ENCODE results near the gene CERK.

Gene CERK

DNA sequence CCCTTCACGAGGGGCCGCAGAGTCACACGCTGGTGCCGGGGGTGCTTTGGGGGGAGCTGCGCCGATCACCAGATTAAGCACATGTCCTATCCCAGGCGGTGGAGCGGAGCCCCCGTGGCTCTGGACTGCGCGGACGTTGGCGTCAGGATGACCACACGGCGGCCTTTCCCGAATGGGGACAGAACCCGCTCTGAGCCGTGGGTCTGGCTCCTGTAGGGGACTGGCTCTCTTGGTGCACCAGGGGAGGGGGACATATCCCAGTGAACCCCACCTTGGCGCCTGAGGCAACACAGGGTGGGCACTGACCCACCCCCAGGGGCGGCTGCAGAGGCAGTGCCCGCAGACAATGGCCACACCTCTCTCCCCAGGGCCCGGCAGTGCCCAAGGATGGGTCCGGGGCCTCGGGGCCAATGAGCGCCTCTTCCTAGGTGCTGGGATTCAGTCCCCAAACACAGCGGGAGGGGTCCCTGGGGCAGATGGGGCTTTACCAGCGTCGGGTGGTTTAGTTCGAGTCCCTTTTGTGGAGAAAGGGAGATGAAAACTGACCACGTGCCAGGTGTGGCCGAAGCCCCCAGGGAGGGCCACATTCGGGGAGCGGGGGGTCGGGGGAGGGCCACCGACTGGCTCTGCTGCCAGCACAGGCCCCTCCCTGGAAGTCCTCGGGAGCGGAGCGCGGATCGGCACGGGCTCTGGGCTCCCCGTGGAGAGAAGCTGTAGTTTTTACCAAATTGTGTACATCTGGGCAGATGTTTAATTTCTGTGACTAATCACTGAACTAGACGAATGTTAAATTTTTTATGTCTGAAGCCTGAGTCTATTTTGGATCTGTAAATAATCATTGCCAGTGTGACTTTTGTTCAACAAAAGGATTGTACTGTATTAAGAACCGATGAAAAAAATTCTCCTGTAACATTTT lies 59.0 kb downstream of the CERK start:
- Histone ChIP-seq H3K4me1 (ENCODE audit: control insufficient read depth, insufficient read depth, low read length) (no peaks in the 10 kb centered on the region), H3K4me2 (ENCODE audit: low read length) (no peak overlapping the region), H3K9me3 (replicated peaks; ENCODE audit: low read length) (no peaks in the 10 kb centered on the region), H3K36me3 (ENCODE audit: insufficient read depth, low read length) (no peaks in the 10 kb centered on the region), H3K27me3 (ENCODE audit: control insufficient read depth, insufficient read depth, low read length) (no peaks in the 10 kb centered on the region), H3K4me3 (ENCODE audit: low read length) (no peak overlapping the region), H3K9ac (ENCODE audit: low read depth, low read length) (no peak overlapping the region)

- Histone ChIP-seq H3K27me3 (ENCODE audit: control insufficient read depth, insufficient read depth, low read length) (no peaks in the 10 kb centered on the region), H3K4me1 (ENCODE audit: control insufficient read depth, insufficient read depth, low read length) (no peaks in the 10 kb centered on the region), H3K9me3 (replicated peaks; ENCODE audit: low read length) (no peaks in the 10 kb centered on the region), H3K9ac (ENCODE audit: low read depth, low read length) (no peak overlapping the region), H3K4me2 (ENCODE audit: low read length) (no peak overlapping the region), H3K4me3 (ENCODE audit: low read length) (no peak overlapping the region), H3K36me3 (ENCODE audit: insufficient read depth, low read length) (no peaks in the 10 kb centered on the region)
Observed at GRCh38 chr22:46678003-46678657, 59.9 kb downstream of the CERK start.

DNA sequence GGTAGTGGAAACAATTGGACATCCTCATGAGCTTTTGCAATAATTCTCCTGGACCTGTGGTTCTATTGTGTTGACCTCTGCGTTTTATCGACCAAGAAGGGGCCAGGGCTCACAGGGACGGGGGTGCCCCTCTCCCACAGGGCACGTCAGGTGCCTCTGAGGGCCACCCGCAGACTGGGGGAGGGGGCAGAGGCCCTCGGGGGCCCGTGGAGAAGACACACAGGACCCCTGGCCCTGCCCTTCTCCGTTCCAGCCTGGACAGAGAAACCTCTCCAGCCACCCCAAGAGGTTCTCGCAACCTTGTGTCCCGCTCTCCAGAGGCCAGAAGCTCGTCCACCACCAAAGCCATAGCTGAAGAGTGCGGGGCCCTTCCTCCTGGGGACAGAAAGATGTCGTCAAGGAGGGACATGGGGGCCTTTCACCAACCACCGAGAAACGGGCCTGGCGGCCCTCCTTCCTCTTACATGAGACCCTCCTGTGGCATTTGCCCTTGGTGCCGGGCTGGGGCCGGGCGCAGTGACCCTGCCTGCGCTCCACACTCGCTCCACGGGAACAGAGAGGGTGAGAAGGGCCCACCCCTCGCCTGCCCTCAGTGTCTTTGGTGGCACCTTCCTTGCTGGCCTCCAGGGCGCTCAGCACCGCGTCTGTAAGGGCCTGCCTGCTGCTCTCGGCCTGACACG lies 60.6 kb downstream of the CERK start:
- Histone ChIP-seq H3K4me3 (ENCODE audit: low read length) (no peak overlapping the region), H3K9me3 (replicated peaks; ENCODE audit: low read length) (no peaks in the 10 kb centered on the region), H3K4me2 (ENCODE audit: low read length) (no peak overlapping the region), H3K9ac (ENCODE audit: low read depth, low read length) (no peak overlapping the region), H3K27me3 (ENCODE audit: control insufficient read depth, insufficient read depth, low read length) (no peaks in the 10 kb centered on the region), H3K36me3 (ENCODE audit: insufficient read depth, low read length) (no peaks in the 10 kb centered on the region), H3K4me1 (ENCODE audit: control insufficient read depth, insufficient read depth, low read length) (no peaks in the 10 kb centered on the region)

DNA sequence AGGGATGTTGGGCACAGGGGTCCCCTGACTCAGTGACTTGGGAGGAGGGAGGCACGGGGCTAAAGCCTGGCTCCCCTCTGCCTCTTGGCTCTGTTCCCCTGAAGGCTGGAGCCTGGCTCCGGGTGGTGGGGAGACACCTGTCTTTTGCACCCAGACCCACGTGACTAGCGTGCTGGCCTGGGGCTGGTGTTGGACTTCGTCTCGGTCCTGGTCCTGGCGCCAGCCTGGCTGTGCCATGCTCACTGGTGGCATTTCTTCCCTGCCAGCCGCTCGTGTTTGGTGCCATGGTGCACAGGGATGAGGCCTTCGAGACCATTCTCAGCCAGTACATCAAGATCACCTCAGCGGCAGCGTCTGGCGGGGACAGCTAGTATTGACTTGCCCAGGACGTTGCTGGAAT lies 61.2 kb downstream of the CERK start:
- H3K9ac ChIP-seq (ENCODE audit: low read depth, low read length), result no peak overlapping the region
- no peaks in the 10 kb centered on the region for H3K9me3 ChIP-seq (replicated peaks; ENCODE audit: low read length)
- H3K36me3 ChIP-seq (ENCODE audit: insufficient read depth, low read length), result no peaks in the 10 kb centered on the region
- H3K4me3 ChIP-seq (ENCODE audit: low read length), result no peak overlapping the region
- H3K4me1 ChIP-seq (ENCODE audit: control insufficient read depth, insufficient read depth, low read length), result no peaks in the 10 kb centered on the region
- no peaks in the 10 kb centered on the region for H3K27me3 ChIP-seq (ENCODE audit: control insufficient read depth, insufficient read depth, low read length)
- no peak overlapping the region for H3K4me2 ChIP-seq (ENCODE audit: low read length)

DNA sequence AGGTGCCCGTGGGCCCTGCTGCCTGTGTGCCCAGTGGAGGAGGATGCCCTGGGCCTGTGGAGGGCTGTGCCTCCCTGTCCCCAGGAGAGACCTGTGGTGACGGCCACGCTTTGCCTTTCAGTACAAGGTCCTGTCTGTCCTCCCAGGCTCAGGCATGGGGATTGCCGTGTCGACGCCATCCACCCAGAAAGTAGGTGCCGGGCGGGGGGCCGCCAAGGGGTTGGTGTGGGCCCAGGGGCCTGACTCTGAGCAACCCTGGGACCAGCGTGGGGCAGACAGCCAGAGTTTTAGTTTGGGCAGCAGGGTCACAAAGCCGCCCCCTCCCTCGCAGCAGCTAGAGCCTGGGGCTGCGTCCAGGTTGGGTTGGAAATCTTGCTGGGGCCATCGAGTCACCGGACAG lies 61.6 kb downstream of the CERK start:
- H3K36me3 ChIP-seq (ENCODE audit: insufficient read depth, low read length), result no peaks in the 10 kb centered on the region
- no peak overlapping the region for H3K4me3 ChIP-seq (ENCODE audit: low read length)
- H3K9ac ChIP-seq (ENCODE audit: low read depth, low read length), result no peak overlapping the region
- no peak overlapping the region for H3K4me2 ChIP-seq (ENCODE audit: low read length)
- H3K4me1 ChIP-seq (ENCODE audit: control insufficient read depth, insufficient read depth, low read length), result no peaks in the 10 kb centered on the region
- no peaks in the 10 kb centered on the region for H3K27me3 ChIP-seq (ENCODE audit: control insufficient read depth, insufficient read depth, low read length)
- no peaks in the 10 kb centered on the region for H3K9me3 ChIP-seq (replicated peaks; ENCODE audit: low read length)

- H3K4me3 ChIP-seq (ENCODE audit: low read length), result no peak overlapping the region
- H3K36me3 ChIP-seq (ENCODE audit: insufficient read depth, low read length), result no peaks in the 10 kb centered on the region
- no peaks in the 10 kb centered on the region for H3K4me1 ChIP-seq (ENCODE audit: control insufficient read depth, insufficient read depth, low read length)
- no peak overlapping the region for H3K9ac ChIP-seq (ENCODE audit: low read depth, low read length)
- H3K4me2 ChIP-seq (ENCODE audit: low read length), result no peak overlapping the region
- no peaks in the 10 kb centered on the region for H3K27me3 ChIP-seq (ENCODE audit: control insufficient read depth, insufficient read depth, low read length)
- no peaks in the 10 kb centered on the region for H3K9me3 ChIP-seq (replicated peaks; ENCODE audit: low read length)
Observed at GRCh38 chr22:46675938-46676337, 62.1 kb downstream of the CERK start.

DNA sequence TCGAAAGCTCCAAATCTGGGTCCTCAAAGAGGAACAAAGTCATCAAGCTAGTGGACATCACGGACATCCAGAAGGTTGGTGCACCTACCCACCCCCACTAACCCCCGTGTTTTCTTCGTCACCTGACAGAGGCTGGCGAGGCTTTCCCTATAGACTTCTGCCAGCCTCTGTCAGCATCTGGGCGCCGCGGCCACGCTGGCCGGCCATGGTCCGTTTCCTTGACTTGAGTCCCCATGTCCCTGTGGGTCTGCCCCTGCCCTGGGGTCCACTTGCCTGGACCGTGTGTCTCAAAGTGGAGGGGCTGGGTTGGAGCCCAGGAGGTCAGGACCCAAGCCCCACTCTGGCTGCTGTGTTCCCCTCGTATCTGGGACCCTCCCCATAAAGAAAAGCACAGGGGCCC lies 62.6 kb downstream of the CERK start:
- Histone ChIP-seq H3K27me3 (ENCODE audit: control insufficient read depth, insufficient read depth, low read length) (no peaks in the 10 kb centered on the region), H3K36me3 (ENCODE audit: insufficient read depth, low read length) (no peaks in the 10 kb centered on the region), H3K4me1 (ENCODE audit: control insufficient read depth, insufficient read depth, low read length) (no peaks in the 10 kb centered on the region), H3K4me2 (ENCODE audit: low read length) (no peak overlapping the region), H3K4me3 (ENCODE audit: low read length) (no peak overlapping the region), H3K9ac (ENCODE audit: low read depth, low read length) (no peak overlapping the region), H3K9me3 (replicated peaks; ENCODE audit: low read length) (no peaks in the 10 kb centered on the region)

DNA sequence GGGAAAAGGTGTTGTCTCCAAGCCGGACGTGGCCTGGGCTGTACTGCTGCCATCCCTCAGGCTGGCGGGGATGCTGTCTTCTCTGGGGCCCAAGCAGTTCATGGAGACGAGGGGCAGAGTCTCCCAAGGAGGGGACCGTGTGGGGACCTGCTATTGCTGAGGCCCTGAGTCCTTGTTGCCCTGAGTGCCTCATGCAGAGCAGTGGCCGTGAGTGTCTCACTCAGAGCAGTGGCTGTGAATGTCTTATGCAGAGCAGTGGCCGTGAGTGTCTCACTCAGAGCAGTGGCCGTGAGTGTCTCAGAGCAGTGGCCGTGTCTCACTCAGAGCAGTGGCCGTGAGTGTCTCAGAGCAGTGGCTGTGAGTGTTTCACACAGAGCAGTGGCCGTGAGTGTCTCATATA lies 63.1 kb downstream of the CERK start:
- Histone ChIP-seq H3K4me2 (ENCODE audit: low read length) (no peak overlapping the region), H3K9me3 (replicated peaks; ENCODE audit: low read length) (no peaks in the 10 kb centered on the region), H3K4me1 (ENCODE audit: control insufficient read depth, insufficient read depth, low read length) (no peaks in the 10 kb centered on the region), H3K27me3 (ENCODE audit: control insufficient read depth, insufficient read depth, low read length) (no peaks in the 10 kb centered on the region), H3K36me3 (ENCODE audit: insufficient read depth, low read length) (no peaks in the 10 kb centered on the region), H3K9ac (ENCODE audit: low read depth, low read length) (no peak overlapping the region), H3K4me3 (ENCODE audit: low read length) (no peak overlapping the region)

DNA sequence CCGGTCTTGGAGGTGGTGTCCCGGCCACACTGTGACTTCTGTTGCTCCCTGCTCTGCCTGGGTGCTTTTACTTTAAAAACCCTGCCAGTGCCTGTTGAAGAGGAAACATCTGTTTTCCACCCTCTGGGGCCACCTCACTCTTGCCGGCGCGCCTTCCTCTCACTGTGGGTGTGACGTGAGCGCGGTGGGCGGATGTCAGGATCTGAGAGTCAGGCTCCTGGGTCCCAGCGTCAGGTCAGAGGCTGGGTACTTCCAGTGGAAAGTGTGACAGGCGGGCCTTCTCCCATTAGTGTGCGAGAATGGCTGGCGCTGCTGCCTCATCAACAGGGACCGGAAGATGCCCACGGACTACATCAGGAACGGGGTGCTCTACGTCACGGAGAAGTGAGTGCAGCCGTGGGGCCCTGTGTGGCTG lies 63.7 kb downstream of the CERK start:
- no peaks in the 10 kb centered on the region for H3K4me1 ChIP-seq (ENCODE audit: control insufficient read depth, insufficient read depth, low read length)
- H3K9ac ChIP-seq (ENCODE audit: low read depth, low read length), result no peak overlapping the region
- H3K36me3 ChIP-seq (ENCODE audit: insufficient read depth, low read length), result no peaks in the 10 kb centered on the region

GRCh38 chr22:46673662-46674236 lies 64.3 kb downstream of the CERK start:
- H3K9me3 ChIP-seq (replicated peaks; ENCODE audit: low read length), result no peaks in the 10 kb centered on the region
- H3K9ac ChIP-seq (ENCODE audit: low read depth, low read length), result no peak overlapping the region
- no peaks in the 10 kb centered on the region for H3K27me3 ChIP-seq (ENCODE audit: control insufficient read depth, insufficient read depth, low read length)
- H3K4me1 ChIP-seq (ENCODE audit: control insufficient read depth, insufficient read depth, low read length), result no peaks in the 10 kb centered on the region
- H3K4me2 ChIP-seq (ENCODE audit: low read length), result no peak overlapping the region
- no peak overlapping the region for H3K4me3 ChIP-seq (ENCODE audit: low read length)
- no peaks in the 10 kb centered on the region for H3K36me3 ChIP-seq (ENCODE audit: insufficient read depth, low read length)

More for the DNA sequence above, 63.7 kb downstream of the CERK start:
- no peaks in the 10 kb centered on the region for H3K9me3 ChIP-seq (replicated peaks; ENCODE audit: low read length)
- H3K4me2 ChIP-seq (ENCODE audit: low read length), result no peak overlapping the region
- no peak overlapping the region for H3K4me3 ChIP-seq (ENCODE audit: low read length)
- no peaks in the 10 kb centered on the region for H3K27me3 ChIP-seq (ENCODE audit: control insufficient read depth, insufficient read depth, low read length)

GRCh38 chr22:46673205-46673604 lies 64.8 kb downstream of the CERK start:
- Histone ChIP-seq H3K9me3 (replicated peaks; ENCODE audit: low read length) (no peaks in the 10 kb centered on the region), H3K27me3 (ENCODE audit: control insufficient read depth, insufficient read depth, low read length) (no peaks in the 10 kb centered on the region), H3K4me1 (ENCODE audit: control insufficient read depth, insufficient read depth, low read length) (no peaks in the 10 kb centered on the region), H3K4me3 (ENCODE audit: low read length) (no peak overlapping the region), H3K4me2 (ENCODE audit: low read length) (no peak overlapping the region), H3K36me3 (ENCODE audit: insufficient read depth, low read length) (no peaks in the 10 kb centered on the region), H3K9ac (ENCODE audit: low read depth, low read length) (no peak overlapping the region)
